Islet precursor cell (in vitro differentiated cells): ENCODE results near the gene PDE9A.
A peak's percentile ranks its signal among the peaks of the same experiment; 100 is the strongest.

Experiments
- DNase-seq: peaks from one replicate; pipeline ENCODE4 v3.0.0-alpha.2; 2018

PDE9A gene

DNA sequence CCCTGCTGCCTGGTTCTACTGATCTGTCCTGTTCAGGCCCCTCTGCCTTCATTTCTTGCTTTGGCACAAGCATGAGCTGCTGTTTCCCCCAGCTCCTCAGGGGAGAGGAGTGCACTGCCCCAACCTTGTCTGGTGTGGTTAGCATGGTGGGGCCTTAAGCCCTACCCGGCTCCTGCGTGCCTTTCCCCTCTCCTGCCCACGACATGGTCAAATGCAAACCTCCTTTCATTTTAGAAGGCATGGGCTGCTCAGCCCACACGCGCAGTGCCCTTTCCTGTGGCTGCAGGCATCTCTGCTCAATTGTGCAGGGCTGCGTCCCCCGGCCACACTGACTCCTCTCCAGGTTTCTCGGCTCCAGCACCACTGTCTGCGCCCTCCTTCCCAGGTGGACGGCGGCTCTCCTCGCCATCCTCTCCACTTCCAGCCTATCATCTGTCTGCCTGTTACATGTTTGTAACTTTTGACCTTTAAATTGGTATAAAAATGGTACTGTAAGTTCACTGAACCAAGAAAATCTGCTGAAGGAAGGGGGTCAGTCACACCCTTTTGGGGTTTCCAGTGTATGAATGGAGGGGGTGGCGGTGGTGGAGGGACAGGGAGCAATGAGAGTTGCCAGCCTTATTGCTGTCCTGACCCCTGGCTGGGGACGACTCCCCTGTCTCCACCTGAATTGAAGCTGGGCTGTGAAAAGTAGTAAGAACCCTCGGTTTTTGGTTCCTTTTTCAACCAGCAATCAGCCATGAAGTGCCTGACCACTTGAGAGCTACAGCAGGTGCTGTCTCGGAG lies 5.1 kb downstream of the PDE9A start:
- no peak for DNase-seq

- no peak for DNase-seq
Measured at GRCh38 chr21:42659416-42660117, 6.1 kb downstream of the PDE9A start.

DNA sequence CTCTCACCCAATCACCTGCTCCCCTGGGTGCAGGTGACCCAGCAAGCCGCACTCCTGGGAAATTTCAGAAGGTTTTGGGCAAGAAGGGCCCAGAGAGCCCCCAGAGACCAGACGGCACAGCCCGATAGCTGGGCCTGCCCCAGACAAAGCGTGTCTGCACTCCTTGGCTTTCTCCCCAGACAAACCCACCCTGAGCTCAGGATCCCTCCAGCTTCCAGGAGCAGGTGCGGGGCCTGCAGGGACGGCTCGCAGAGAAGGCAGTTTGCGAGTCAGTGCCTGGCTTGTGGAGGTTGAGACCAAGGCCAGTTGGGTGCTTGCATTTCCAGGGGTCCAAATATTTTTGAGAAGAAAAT lies 6.7 kb downstream of the PDE9A start:
- DNase-seq = no peak

DNA sequence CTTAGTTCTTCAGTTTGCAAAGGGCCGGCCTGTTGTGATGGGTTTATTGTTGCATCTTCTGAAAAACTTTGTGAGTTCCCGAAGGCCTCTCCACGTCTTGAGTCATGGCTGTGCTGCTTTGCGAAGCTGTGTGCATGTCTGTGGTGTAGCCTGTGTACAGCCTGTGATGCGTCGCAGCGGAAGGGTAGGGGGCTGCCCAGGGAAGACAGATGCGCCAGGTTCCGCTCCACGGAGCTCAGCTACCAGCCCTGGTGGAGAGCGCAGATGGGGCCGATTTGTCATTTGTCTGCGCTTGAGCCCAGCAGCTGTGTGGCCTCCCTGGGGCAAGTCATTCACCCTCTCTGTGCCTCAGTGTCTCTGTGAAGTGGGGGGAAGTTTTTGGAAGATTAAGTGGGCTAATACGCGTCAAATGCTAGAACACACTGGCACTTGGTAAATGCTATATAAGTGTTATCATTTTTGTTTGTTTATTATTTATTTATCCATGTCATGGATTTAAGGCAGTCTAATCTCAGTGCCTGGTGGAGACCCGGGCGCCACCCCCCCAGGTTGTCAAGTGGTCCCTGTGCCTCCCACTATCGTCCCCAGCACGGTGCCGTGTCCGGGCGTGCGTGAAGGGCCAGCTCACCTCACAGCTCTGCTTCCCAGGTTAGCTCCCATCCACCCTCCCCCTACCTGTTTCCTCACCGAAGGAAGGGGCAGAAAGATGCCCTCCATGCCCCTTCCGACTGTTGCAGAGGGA lies 8.4 kb downstream of the PDE9A start:
- DNase-seq = no peak

- no peak for DNase-seq
Measured at GRCh38 chr21:42662430-42663199, 9.2 kb downstream of the PDE9A start.

DNA sequence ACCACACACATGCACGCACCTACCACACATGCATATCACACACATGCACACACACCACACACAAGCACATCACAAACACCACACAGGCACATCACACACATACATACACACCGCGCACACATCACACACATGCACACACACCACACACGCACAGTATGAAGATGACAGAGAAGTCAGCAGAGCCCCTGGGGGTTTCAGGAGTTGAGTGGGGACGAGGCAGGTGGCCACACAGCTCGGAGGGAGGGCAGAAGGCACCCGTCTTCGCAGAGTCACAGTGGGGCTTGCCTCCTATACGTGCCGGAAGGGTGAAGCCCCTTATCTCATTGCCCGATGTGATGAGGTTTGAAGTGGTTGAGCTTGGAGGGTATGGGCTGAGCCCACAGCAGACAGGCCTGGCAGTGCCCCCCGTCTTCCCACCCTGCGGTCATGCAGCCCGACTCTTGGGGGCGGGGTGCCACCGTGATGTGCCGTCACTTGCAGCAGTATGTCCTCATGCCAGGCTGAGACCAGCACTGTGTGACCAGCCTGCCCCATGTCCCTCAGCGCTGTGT lies 9.9 kb downstream of the PDE9A start:
- no peak for DNase-seq

DNA sequence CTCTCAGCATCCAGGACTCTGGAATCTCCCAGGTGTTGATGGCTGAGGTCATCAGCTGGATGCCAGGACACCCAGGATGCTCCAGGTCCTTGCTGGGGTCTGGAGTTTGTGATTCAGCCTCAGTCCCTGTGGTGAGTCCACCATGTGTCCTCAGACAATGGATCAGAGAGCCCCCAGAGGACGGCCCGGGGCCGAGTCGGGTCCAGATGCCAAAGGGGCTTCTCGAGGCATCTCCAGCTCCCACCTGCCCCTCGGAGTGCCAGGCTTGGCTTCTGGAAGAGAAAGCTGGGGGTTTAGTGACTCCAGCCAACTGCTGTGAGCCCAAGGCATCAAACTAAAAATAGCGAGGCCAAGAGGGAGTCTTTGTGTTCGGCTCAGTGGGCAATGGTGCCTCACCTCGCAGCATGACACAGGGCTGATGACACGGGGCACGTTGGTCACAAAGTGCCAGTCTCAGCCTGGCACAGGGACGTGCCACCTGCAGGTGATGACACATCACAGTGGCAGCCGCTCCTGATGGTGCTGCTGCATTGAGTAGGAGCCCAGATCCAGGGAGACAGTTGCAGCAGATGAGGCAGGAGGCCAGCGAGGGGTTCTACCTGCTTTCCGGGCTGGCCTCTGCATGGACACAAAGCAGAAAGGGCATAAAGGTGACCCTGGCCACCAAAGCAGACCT lies 10.6 kb downstream of the PDE9A start:
- no peak for DNase-seq

DNA sequence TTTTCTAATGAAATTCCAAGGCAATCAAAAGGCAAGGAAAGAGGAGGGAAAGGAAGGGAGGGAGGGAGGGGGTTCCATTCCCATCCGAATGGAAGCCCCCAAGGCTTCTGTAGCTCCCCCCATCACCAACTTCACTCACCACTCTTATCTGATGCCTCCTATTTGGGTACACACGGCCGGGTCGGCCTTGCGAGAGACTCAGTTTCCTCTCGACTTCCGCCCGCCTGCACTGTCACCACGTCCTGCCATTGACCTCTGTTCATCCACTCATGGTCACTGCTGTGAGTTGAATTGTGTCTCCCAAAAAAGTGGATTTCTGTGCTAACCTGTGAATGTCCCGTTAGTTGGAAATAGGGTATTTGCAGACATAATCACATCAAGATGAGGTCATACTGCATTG lies 11.2 kb downstream of the PDE9A start:
- no peak for DNase-seq

DNA sequence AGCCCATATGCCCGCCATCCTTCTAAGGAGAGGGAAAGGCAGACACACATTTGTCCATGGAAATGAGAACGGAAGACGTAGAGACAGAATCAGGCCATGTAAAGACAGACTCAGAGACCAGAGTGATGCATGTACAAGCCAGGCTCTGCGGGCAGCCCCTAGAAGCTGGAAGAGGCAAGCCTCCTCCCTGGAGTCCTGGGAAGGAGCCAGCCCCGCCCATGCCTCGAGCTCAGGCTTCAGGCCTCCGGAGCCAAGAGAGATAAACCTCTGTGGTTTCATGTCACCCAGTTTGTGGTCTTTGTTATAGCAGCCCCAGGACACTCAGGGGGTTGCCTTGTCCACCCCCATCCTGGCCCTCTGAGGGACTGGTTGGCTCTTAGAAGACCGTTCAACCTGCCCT lies 11.6 kb downstream of the PDE9A start:
- no peak for DNase-seq

DNA sequence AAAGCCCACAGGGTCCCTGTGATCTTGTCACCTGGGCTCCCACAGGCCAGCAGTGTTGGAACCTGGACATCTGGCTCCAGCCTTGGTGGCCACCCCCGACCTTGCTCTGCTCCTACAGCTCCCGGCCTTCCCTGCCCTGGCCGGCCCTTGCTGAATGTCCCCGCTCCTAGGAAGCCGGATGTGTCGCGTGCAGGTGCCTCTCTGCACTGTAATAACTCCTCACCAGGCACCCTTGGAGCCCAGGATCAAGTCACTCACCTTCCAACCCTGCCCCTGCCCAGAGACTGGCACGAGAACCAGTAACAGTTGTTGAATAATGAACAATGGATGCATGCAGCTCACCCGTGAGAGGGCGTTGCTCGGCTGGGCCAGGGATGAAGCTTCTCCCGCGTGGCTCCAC lies 12.1 kb downstream of the PDE9A start:
- no peak for DNase-seq

DNA sequence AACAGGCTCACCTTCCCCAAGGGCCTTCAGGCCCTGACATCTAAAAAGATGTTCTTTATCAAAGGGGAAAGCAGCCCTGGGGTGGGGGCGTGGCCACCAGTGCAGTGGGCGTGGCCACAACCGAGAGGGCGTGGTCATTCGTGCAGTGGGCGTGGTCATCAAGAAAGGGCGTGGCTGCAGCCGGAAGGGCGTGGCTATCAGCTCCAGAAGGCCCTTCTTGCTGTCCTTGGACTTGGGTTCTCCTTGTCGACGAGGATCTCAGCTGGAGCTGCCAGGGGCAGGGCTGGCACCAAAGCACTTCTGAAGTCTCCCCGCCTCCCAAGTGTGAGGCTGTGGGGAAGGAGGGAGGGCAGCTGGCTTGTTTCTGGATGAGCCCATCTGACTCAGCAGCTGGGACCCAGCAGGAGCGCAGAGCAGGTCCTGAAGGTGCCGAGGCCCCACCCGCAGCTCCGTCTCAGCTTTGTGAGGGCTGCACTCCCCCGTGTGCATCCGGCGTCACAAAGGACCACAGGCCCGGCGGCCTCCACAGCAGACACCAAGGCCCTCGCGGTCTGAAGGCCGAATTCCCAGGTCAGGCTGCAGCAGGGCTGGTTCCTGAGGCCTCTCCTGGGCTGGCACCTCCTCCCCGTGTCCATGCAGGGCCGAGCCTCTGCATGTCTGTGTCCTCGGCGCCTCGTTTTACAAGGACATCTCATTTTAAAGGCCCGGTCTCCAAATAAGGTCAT lies 12.8 kb downstream of the PDE9A start:
- no peak for DNase-seq

- no peak for DNase-seq
Measured at GRCh38 chr21:42666925-42667324, 13.5 kb downstream of the PDE9A start.

DNA sequence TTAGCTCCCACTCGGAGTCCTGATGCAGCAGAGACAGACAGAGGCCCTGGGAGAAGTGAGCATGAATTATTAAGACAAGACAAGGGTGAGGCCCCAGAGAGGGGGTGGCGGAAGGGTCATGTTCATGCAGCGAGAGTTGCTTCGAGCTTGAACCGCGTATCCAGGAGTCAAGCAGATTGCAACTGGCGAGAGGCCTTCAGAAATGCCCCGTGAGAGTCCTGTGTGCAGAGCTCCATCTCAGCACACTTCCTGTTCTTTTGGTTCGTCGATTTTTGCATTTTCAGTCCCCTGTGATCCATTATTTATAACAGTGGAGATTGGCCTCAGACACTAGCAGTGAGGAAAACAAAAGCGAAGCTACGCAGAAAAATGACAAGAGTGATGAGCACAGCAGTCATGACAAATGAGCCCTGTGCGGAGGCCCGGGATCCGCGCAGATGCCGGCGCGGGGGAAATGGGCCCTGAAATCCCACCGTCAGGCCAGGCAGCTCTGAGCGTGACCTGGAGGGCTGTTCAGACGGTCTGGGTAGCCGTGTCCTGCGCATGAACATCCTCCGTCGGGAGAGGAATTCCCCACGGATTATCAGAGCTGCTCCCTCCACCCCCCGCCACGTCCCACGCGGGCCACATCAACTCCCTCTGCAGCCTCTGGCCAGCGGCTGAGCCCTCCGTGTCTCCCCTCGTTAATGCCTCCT lies 15.0 kb downstream of the PDE9A start:
- DNase-seq = no peak

GRCh38 chr21:42669041-42669440 lies 15.6 kb downstream of the PDE9A start:
- DNase-seq = no peak

- no peak for DNase-seq
Measured at GRCh38 chr21:42670058-42670880, 16.8 kb downstream of the PDE9A start.

- DNase-seq = no peak
Measured at GRCh38 chr21:42670884-42671283, 17.5 kb downstream of the PDE9A start.

DNA sequence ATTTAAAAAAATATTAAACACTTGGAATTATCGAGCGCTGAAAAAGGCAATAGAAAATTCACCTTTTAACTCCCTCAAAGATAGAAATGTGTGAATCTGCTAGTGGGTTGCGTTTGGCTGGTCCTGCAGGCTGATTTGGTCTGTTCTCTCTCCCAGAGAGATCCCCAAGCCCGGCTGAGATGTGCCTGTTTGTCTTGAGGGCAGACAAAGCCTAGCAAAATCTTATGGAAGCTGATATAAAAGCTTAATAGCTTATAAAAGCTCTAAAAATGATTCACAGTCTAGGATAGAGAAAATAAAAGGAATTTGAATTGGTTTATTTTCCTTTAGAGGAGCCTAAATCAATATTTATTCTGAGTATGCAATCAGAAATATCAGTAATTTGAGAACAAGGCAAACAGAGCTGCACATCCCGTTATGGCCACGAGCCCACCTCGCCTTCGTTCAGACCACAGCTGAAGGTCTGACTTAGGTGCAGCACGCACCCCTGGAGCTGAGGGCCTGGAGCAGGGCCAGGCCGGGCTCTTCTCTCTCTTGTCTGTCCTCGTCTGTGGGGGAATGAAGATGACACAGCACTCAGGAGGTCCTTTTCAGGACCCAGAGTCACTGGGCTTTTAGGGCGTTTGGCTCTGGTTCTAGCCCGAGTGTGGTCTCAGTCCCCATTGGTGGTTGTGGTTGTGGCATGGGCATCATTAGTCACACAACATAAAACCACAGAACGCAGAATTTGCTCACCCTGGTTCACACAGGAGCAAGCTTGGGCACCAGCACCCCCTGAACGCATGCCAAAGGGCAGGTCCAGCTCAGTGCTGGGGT lies 18.6 kb downstream of the PDE9A start:
- no peak for DNase-seq

DNA sequence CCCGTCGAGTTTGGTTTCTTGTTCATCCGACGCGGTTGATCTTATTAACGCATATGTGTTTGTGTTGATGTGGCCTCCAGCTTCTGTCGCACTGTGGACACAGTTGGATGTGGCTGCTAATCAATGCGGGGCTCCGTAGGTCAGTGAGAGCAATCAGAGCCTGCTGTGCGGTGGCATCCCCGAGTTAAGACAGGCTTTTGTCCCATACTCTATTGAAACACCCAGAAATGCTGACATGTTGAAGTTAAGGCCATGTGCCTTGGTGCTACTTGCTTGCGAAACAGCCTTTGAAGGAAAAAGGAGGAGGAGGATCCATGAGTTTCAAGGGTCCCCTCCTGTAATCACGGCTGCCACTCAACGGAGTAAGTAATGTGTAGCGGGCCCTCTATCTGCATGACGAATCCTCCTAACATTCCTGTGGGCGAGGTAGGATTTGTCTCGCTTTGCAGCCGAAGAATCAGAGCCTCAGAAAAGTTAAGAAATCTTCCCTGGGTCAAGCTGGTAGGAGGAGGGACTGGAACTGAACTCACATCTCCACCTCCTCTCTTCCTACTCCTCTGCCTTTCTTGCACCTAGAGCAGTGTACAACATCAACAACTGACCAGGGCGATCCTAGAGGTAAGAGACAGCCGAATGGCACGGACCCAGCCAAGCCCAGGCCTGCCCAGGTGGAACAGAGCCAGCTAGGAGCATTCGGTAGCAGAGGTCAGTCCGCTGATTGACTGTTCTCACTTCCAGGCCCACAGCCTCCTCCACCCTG lies 19.5 kb downstream of the PDE9A start:
- DNase-seq = peak; percentile 75
